KMS-11 (cell line): ENCODE data around the gene FASTK.

Experiments used
- H2AFZ ChIP-seq: fragments of 200-600 bp; sonication (generic); 2 replicates; pipeline ENCODE4 v1.6.1; 2016; ENCODE audit warnings: antibody characterized with exemption, mixed run types, low read depth
- H3K27ac ChIP-seq: fragments of 200-600 bp; sonication (generic); 2 replicates; pipeline ENCODE4 v1.6.1; 2016; ENCODE audit warnings: mild to moderate bottlenecking, mixed run types
- H3K27me3 ChIP-seq: fragments of 200-600 bp; sonication (generic); 2 replicates; pipeline ENCODE4 v1.6.1; 2017; ENCODE audit warnings: mild to moderate bottlenecking, low read depth, mixed run types, moderate library complexity; ENCODE audit not compliant: insufficient read depth
- H3K36me3 ChIP-seq: fragments of 200-600 bp; sonication (generic); 2 replicates; pipeline ENCODE4 v1.6.1; 2017; ENCODE audit warnings: mild to moderate bottlenecking, mixed run types; ENCODE audit not compliant: insufficient read depth
- H3K4me1 ChIP-seq: fragments of 200-600 bp; sonication (generic); 2 replicates; pipeline ENCODE4 v1.6.1; 2016; ENCODE audit warnings: mild to moderate bottlenecking, low read depth, mixed run types; ENCODE audit not compliant: poor library complexity, severe bottlenecking
- H3K4me2 ChIP-seq: fragments of 200-600 bp; sonication (generic); 2 replicates; pipeline ENCODE4 v1.7.0; 2016; ENCODE audit warnings: mild to moderate bottlenecking, mixed run types
- H3K4me3 ChIP-seq: fragments of 200-600 bp; sonication (generic); IDR thresholded peaks from 2 replicates; pipeline ENCODE4 v1.6.1; 2017; ENCODE audit warnings: low read depth, low read length, mixed read lengths; ENCODE audit not compliant: insufficient read depth
- H3K79me2 ChIP-seq: fragments of 200-600 bp; sonication (generic); 2 replicates; pipeline ENCODE4 v1.6.1; 2016; ENCODE audit warnings: low read depth, mixed run types; ENCODE audit not compliant: insufficient read depth
- H3K9ac ChIP-seq: fragments of 200-600 bp; sonication (generic); 2 replicates; pipeline ENCODE4 v1.6.1; 2016; ENCODE audit warnings: mild to moderate bottlenecking, mixed run types
- H4K20me1 ChIP-seq: fragments of 200-600 bp; sonication (generic); 2 replicates; pipeline ENCODE4 v1.6.1; 2016; ENCODE audit warnings: mild to moderate bottlenecking, mixed run types; ENCODE audit not compliant: insufficient read depth
- CTCF ChIP-seq: fragments of 200-600 bp; sonication (generic); conservative IDR thresholded peaks from 2 replicates; pipeline ENCODE4 v1.6.1; 2017; ENCODE audit warnings: low read depth, mild to moderate bottlenecking, antibody characterized with exemption, low read length, moderate library complexity, mixed read lengths

The FASTK gene

DNA sequence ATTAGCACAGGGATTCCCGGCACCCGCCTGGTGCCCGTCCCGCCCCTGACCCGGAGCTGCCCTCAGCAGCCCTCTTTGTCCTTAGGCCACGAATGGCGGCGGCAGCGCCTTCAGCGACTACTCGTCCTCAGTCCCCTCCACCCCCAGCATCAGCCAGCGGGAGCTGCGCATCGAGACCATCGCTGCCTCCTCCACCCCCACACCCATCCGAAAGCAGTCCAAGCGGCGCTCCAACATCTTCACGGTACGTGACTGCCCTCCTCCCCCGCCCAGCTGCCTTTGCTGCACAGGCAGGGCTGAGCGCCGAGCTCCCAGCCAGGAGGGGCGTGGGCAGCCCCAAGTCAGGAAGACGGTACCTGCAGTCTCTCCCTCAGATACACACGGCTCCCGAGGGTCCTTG, 39.3 kb upstream of the FASTK start:
- H3K4me2 ChIP-seq, result no peak overlapping the region
- H3K27ac ChIP-seq, result no peak overlapping the region
- no peak overlapping the region for H2AFZ ChIP-seq
- TF ChIP-seq CTCF, result no peak
- no peaks in the 10 kb centered on the region for H3K4me1 ChIP-seq
- no peak overlapping the region for H3K9ac ChIP-seq
- no peaks in the 10 kb centered on the region for H3K79me2 ChIP-seq
- H3K36me3 ChIP-seq, result peaks cover 11% of the 10 kb centered on the region; the same call in 1 of the 2 replicates
- no peak overlapping the region for H3K4me3 ChIP-seq
- no peaks in the 10 kb centered on the region for H4K20me1 ChIP-seq
- H3K27me3 ChIP-seq, result no peaks in the 10 kb centered on the region

DNA sequence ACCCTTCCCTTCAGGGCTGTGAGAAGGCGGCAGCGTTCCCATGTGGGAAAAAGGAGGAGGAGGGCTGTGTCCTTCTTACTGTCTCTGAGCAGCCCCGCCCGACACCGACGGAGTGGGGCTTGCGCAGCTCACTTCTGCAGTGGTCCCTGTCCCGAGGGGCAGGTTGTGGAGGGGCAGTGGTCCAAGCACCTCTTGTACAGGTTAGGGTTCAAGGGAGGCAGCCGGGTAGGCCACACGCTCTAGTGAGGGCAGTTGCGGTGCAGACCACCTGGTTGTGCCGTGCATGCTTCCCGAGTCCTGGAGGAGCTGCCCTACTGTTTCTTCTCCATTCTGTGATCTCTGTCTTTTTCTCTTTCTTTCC, 38.4 kb upstream of the FASTK start:
- no peaks in the 10 kb centered on the region for H4K20me1 ChIP-seq
- H3K4me2 ChIP-seq, result no peak overlapping the region
- H3K9ac ChIP-seq, result no peak overlapping the region
- no peak for TF ChIP-seq CTCF
- H3K4me3 ChIP-seq, result no peak overlapping the region
- H3K36me3 ChIP-seq, result peaks cover 8% of the 10 kb centered on the region; the same call in 1 of the 2 replicates
- H3K27ac ChIP-seq, result no peak overlapping the region
- no peaks in the 10 kb centered on the region for H3K4me1 ChIP-seq
- no peaks in the 10 kb centered on the region for H3K79me2 ChIP-seq
- no peaks in the 10 kb centered on the region for H3K27me3 ChIP-seq
- H2AFZ ChIP-seq, result no peak overlapping the region

DNA sequence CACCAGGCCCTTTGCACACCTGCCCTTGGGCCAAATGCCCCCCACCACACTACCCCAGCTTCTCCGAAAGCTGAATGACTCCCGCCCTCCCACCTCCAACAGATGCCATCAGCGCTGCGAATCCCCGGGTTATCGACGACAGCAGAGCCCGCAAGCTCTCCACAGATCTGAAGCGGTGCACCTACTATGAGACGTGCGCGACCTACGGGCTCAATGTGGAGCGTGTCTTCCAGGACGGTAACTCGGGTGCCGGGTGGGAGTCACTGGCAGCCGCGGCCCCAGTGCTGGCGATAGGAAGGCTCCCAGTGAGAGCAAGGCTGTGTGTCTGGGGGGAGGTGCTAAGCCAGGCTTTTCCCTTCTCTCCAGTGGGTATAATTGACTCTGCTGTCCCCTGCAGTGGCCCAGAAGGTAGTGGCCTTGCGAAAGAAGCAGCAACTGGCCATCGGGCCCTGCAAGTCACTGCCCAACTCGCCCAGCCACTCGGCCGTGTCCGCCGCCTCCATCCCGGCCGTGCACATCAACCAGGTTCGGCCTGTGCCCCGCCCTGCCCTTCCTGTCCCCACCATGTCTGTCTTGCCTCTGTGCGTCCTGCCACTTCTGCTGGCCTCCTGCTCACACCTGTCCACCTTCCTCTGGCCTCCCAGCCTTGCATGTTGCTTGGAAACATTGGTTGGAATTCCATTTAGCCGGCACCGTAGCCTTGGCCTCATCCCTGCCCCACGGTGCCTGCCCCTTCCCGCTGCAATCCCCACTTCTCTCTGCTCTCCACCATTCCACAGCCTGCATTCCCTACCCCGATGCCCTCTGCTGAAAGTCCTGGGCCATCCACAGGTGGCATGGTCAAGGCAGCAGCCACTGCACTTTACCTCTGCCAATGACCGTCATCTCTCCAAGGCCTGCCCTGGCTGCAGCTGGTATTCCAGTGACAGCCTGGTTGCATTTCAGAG, 37.8 kb upstream of the FASTK start:
- H3K4me1 ChIP-seq, result no peaks in the 10 kb centered on the region
- H3K36me3 ChIP-seq, result peaks cover 5% of the 10 kb centered on the region; the same call in 1 of the 2 replicates
- H3K27ac ChIP-seq, result no peak overlapping the region

GRCh38 chr7:151117565-151117964, 37.0 kb upstream of the FASTK start:
- Histone ChIP-seq H3K36me3 (peaks cover 5% of the 10 kb centered on the region; the same call in 1 of the 2 replicates), H4K20me1 (no peaks in the 10 kb centered on the region; the same call in 1 of the 2 replicates), H2AFZ (no peak overlapping the region), H3K79me2 (peaks cover 10% of the 10 kb centered on the region; the same call in 1 of the 2 replicates), H3K4me3 (no peak overlapping the region), H3K27me3 (no peaks in the 10 kb centered on the region), H3K27ac (no peak overlapping the region), H3K4me2 (no peak overlapping the region), H3K9ac (no peak overlapping the region), H3K4me1 (no peaks in the 10 kb centered on the region)
- TF ChIP-seq CTCF, result no peak

More for the DNA sequence above, 37.8 kb upstream of the FASTK start:
- Histone ChIP-seq H4K20me1 (no peaks in the 10 kb centered on the region), H2AFZ (no peak overlapping the region), H3K27me3 (no peaks in the 10 kb centered on the region), H3K4me3 (no peak overlapping the region), H3K79me2 (peaks cover 1% of the 10 kb centered on the region; the same call in 1 of the 2 replicates), H3K4me2 (no peak overlapping the region), H3K9ac (no peak overlapping the region)
- no peak for TF ChIP-seq CTCF
